Peyer's patch (tissue), 4 donors: ENCODE data around the gene PTS. TPM values are rescaled to one million over a fixed set of nuclear protein-coding genes. Genes with fewer than 3 reads are reported as not detected.

Experiments used
- DNase-seq, 3 donors: peaks; one replicate each; pipeline ENCODE4 v3.0.0-alpha.2; 2017 to 2019
- H3K27ac ChIP-seq, 4 donors: fragments of 200-600 bp; sonication (generic); one replicate each; pipeline ENCODE4 v1.5.1; 2016 to 2019
- H3K27me3 ChIP-seq, 2 donors: fragments of 200-600 bp; sonication (generic); one replicate each; pipeline ENCODE4 v1.5.1; 2019
- H3K36me3 ChIP-seq, 3 donors: fragments of 200-600 bp; sonication (generic); one replicate each; pipeline ENCODE4 v1.5.1; 2016 to 2019
- H3K4me1 ChIP-seq, 4 donors: fragments of 200-600 bp; sonication (generic); one replicate each; pipeline ENCODE4 v1.5.1; 2016 to 2019
- H3K4me3 ChIP-seq, 4 donors: fragments of 200-600 bp; sonication (generic); 1 replicate in 3 of 4; 2 replicates in 1 of 4; pipeline ENCODE4 v1.5.1; 2016 to 2019; ENCODE audit warnings: mild to moderate bottlenecking in 1 of 4
- H3K9me3 ChIP-seq, 4 donors: fragments of 200-600 bp; sonication (generic); one replicate each; pipeline ENCODE4 v1.5.1; 2016 to 2019; ENCODE audit warnings: mild to moderate bottlenecking in 1 of 4
- CTCF ChIP-seq, 6 experiments: fragments of 450-650 bp in 4 of 6; fragments of 200-600 bp in 2 of 6; sonication (generic) in 1 of 6; IDR thresholded peaks; one replicate each; pipeline ENCODE4 v1.5.1; 2017 to 2019; ENCODE audit warnings: antibody characterized with exemption in 6 of 6, mild to moderate bottlenecking in 3 of 6, moderate library complexity in 1 of 6
- POLR2A ChIP-seq, 2 donors: fragments of 450-650 bp; IDR thresholded peaks; one replicate each; pipeline ENCODE4 v1.5.1; 2017; ENCODE audit warnings: antibody characterized with exemption in 2 of 2, mild to moderate bottlenecking in 2 of 2, moderate library complexity in 2 of 2
- total RNA-seq, 4 donors: library from RNA; depleted of rRNA; stranded (reverse); fragments of >200 nt; gene quantifications; one replicate each; pipeline ENCODE4 v1.1.0, GENCODE V29; 2016

Gene PTS
- total RNA-seq, 4 donors from 2014 or later: 15.7 to 34.3 (median 24.5) TPM

GRCh38 chr11:112237451-112237850 lies 11.2 kb downstream of the PTS start:
- Histone ChIP-seq H3K27me3 (no peaks in the 10 kb centered on the region), H3K4me1 (no peaks in the 10 kb centered on the region), H3K27ac (no peak overlapping the region), H3K9me3 (no peaks in the 10 kb centered on the region), H3K4me3 (no peak overlapping the region), H3K36me3 (peaks cover 0 to 40% (median 0%) of the 10 kb centered on the region in 3 donors)
- TF ChIP-seq POLR2A (IDR thresholded peaks at IDR 0.05) (no peak), CTCF (IDR thresholded peaks at IDR 0.05) (no peak)
- no peak for DNase-seq

DNA sequence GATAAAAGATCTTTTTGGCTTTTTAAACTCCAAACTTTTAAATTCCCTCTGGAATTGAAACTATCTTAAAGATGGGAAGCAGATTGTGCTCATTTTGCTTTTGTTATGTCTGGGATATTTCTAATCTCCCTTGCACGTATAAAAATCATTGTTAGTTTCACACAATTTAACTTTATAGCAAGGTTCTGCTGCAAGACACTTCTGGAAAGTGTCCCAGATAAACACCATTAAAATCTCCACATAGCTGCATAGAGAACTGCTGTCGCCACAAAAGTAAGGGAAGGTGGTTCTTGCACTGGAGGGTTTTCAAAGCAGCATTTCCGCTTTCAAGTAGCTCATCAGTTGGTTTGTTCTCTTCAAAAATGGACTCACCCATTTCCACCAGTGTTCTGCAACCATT lies 11.8 kb downstream of the PTS start:
- no peaks in the 10 kb centered on the region for H3K4me1 ChIP-seq
- no peak overlapping the region for H3K27ac ChIP-seq
- H3K36me3 ChIP-seq: peaks cover 0 to 39% (median 0%) of the 10 kb centered on the region in 3 donors
- H3K9me3 ChIP-seq: no peaks in the 10 kb centered on the region
- no peak overlapping the region for H3K4me3 ChIP-seq
- TF ChIP-seq CTCF (IDR thresholded peaks at IDR 0.05): no peak
- TF ChIP-seq POLR2A (IDR thresholded peaks at IDR 0.05): no peak
- H3K27me3 ChIP-seq: no peaks in the 10 kb centered on the region
- no peak for DNase-seq

DNA sequence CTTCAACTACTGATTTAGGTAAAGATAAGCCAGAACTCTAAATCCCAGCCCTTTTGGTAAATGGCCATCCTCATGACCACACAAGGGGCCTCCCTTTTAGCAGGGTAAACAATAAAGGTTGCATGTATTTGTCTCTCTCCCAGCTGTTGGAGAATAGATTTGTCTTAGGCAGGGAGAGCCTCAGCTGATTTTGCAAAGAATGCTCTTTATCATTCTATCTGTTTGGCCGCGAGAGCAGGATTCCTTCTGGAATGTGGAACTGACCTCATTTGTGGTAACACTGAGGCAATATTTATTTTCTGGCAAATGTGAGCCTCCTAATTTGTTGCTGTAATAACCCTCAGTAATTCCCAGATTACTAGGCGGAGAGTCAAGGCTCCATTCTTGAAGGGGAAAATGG lies 15.3 kb downstream of the PTS start:
- no peaks in the 10 kb centered on the region for H3K9me3 ChIP-seq
- H3K27me3 ChIP-seq: no peaks in the 10 kb centered on the region
- H3K36me3 ChIP-seq: peaks cover 0 to 19% (median 0%) of the 10 kb centered on the region in 3 donors
- H3K4me1 ChIP-seq: no peaks in the 10 kb centered on the region
- TF ChIP-seq CTCF (IDR thresholded peaks at IDR 0.05) (no peak), POLR2A (IDR thresholded peaks at IDR 0.05) (no peak)
- H3K27ac ChIP-seq: peak overlapping the region in 3 of 4 donors; percentile 28 to 66 (median 53)
- no peak overlapping the region for H3K4me3 ChIP-seq
- DNase-seq: no peak

DNA sequence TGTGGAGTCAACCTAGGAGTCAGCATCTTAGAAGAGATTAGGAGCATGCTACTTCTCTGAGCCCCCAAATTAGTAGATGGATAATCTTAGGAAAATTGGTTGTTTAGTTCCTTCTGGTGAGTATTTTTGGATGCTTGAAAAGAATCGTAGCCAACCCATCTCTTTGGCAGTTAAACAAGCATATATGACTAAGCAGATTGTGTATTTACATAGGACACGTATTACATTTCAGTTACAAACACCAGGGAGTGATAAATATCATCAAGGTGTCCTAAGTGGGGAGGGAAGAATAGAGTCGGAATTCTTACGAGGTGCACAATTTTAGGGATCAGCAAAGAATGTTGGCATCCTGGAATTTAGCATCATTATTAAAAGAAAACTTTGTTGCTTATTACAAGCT lies 21.0 kb downstream of the PTS start:
- Histone ChIP-seq H3K27me3 (no peaks in the 10 kb centered on the region), H3K36me3 (no peaks in the 10 kb centered on the region), H3K9me3 (no peaks in the 10 kb centered on the region), H3K27ac (no peak overlapping the region), H3K4me1 (no peaks in the 10 kb centered on the region), H3K4me3 (no peak overlapping the region)
- TF ChIP-seq POLR2A (IDR thresholded peaks at IDR 0.05) (no peak), CTCF (IDR thresholded peaks at IDR 0.05) (no peak)
- no peak for DNase-seq

- no peaks in the 10 kb centered on the region for H3K36me3 ChIP-seq
- no peak overlapping the region for H3K4me3 ChIP-seq
- TF ChIP-seq POLR2A (IDR thresholded peaks at IDR 0.05) (no peak), CTCF (IDR thresholded peaks at IDR 0.05) (no peak)
- no peaks in the 10 kb centered on the region for H3K9me3 ChIP-seq
- no peaks in the 10 kb centered on the region for H3K27me3 ChIP-seq
- no peak for DNase-seq
- H3K4me1 ChIP-seq: no peaks in the 10 kb centered on the region
- H3K27ac ChIP-seq: no peak overlapping the region
Measured at GRCh38 chr11:112248201-112248600, 22.0 kb downstream of the PTS start.
